HL-60 (cell line): ENCODE data around the gene COA5.

ENCODE experiments used
- POLR2AphosphoS5 ChIP-seq: IDR thresholded peaks from 2 replicates; pipeline ENCODE4 v1.6.1; 2012; ENCODE audit warnings: low read depth
- TF ChIP-seq, protein P1 (sequence below): IDR thresholded peaks from 2 replicates; pipeline ENCODE4 v1.6.1; 2012; ENCODE audit warnings: low read depth; ENCODE audit not compliant: insufficient replicate concordance
- TF ChIP-seq, protein P2 (sequence below): IDR thresholded peaks from one replicate; pipeline ENCODE4 v1.5.1; 2011; ENCODE audit warnings: low read length, control low read depth, inconsistent platforms; ENCODE audit not compliant: insufficient read depth

DNA sequence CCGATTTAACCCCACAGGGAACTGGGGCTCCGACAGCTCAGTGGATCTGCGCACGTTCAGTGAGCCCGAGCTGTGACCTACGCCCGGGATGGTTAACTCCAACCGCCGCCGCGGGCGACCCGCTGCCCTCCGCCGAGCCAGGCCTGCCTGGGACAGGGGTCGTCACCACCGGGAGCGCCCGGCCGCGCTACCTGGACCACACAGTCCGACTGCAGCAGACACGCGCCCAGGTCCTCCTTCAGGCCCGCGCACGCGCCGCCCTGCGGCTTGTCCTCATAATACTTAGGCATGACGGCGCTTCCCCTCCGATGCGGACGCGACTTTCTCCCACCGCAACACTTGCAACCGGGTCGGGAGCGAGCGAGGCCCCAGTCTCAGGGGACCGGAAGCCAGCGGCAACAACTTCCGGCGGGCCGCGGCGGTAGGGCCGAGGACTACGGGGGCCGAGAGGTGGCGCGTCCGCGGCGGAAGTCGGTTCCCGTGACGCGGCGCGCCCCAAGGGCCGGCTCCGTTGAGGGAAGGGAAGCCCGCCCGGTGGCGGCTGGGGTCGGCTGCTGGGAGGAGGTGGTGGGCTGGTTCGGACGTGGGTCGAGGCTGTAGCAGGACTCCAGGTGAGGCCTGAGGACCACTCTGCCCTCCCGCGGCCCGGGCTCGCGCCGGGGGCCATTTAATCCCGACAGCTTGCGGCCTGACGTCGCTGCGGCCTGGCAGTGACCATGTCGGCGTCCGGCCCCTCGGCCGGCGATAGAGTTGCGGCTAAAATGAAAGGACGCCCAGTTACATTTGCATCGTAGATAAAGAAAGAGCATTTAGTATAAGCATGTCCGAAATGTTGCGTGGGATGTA, at the start of gene COA5, which contains the start of gene UNC50:
- TF ChIP-seq, protein P1, sequence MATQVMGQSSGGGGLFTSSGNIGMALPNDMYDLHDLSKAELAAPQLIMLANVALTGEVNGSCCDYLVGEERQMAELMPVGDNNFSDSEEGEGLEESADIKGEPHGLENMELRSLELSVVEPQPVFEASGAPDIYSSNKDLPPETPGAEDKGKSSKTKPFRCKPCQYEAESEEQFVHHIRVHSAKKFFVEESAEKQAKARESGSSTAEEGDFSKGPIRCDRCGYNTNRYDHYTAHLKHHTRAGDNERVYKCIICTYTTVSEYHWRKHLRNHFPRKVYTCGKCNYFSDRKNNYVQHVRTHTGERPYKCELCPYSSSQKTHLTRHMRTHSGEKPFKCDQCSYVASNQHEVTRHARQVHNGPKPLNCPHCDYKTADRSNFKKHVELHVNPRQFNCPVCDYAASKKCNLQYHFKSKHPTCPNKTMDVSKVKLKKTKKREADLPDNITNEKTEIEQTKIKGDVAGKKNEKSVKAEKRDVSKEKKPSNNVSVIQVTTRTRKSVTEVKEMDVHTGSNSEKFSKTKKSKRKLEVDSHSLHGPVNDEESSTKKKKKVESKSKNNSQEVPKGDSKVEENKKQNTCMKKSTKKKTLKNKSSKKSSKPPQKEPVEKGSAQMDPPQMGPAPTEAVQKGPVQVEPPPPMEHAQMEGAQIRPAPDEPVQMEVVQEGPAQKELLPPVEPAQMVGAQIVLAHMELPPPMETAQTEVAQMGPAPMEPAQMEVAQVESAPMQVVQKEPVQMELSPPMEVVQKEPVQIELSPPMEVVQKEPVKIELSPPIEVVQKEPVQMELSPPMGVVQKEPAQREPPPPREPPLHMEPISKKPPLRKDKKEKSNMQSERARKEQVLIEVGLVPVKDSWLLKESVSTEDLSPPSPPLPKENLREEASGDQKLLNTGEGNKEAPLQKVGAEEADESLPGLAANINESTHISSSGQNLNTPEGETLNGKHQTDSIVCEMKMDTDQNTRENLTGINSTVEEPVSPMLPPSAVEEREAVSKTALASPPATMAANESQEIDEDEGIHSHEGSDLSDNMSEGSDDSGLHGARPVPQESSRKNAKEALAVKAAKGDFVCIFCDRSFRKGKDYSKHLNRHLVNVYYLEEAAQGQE, result peak; percentile 59
- TF ChIP-seq, protein P2, sequence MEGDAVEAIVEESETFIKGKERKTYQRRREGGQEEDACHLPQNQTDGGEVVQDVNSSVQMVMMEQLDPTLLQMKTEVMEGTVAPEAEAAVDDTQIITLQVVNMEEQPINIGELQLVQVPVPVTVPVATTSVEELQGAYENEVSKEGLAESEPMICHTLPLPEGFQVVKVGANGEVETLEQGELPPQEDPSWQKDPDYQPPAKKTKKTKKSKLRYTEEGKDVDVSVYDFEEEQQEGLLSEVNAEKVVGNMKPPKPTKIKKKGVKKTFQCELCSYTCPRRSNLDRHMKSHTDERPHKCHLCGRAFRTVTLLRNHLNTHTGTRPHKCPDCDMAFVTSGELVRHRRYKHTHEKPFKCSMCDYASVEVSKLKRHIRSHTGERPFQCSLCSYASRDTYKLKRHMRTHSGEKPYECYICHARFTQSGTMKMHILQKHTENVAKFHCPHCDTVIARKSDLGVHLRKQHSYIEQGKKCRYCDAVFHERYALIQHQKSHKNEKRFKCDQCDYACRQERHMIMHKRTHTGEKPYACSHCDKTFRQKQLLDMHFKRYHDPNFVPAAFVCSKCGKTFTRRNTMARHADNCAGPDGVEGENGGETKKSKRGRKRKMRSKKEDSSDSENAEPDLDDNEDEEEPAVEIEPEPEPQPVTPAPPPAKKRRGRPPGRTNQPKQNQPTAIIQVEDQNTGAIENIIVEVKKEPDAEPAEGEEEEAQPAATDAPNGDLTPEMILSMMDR, result no peak
- peak; percentile 97 for TF ChIP-seq POLR2AphosphoS5
